Spleen (tissue), 11 donors: Measurements from ENCODE around the gene TECPR1. TPM values are rescaled to one million over a fixed set of nuclear protein-coding genes. Genes with fewer than 3 reads are reported as not detected.

Experiments
- DNase-seq: peaks from one replicate; pipeline ENCODE4 v3.0.0-alpha.2; 2020
- H3K27ac ChIP-seq, 8 donors: fragments of 200-600 bp; sonication (generic) in 7 of 8; 1 replicate in 4 of 8; 2 replicates in 4 of 8; pipeline versions ENCODE4 v1.5.0 to v1.8.0; 2016 to 2021; ENCODE audit warnings: inconsistent platforms in 4 of 8, mild to moderate bottlenecking in 4 of 8, moderate library complexity in 1 of 8
- H3K27me3 ChIP-seq, 7 donors: fragments of 200-600 bp; sonication (generic) in 6 of 7; replicated peaks in 1 of 7; 1 replicate in 4 of 7; 2 replicates in 3 of 7; pipeline versions ENCODE4 v1.5.0 to v1.8.0; 2016 to 2021; ENCODE audit warnings: inconsistent platforms in 3 of 7, mild to moderate bottlenecking in 1 of 7
- H3K36me3 ChIP-seq, 6 donors: fragments of 200-600 bp; sonication (generic) in 5 of 6; 1 replicate in 4 of 6; 2 replicates in 2 of 6; pipeline versions ENCODE4 v1.5.0 to v1.8.0; 2016 to 2021; ENCODE audit warnings: inconsistent platforms in 2 of 6
- H3K4me1 ChIP-seq, 6 donors: fragments of 200-600 bp; sonication (generic) in 5 of 6; 1 replicate in 3 of 6; 2 replicates in 3 of 6; pipeline versions ENCODE4 v1.5.0 to v1.8.0; 2016 to 2021; ENCODE audit warnings: inconsistent platforms in 3 of 6
- H3K4me3 ChIP-seq, 8 donors: fragments of 200-600 bp; sonication (generic) in 7 of 8; 1 replicate in 4 of 8; 2 replicates in 4 of 8; pipeline versions ENCODE4 v1.5.0 to v1.8.0; 2016 to 2021; ENCODE audit warnings: inconsistent platforms in 4 of 8, mild to moderate bottlenecking in 4 of 8, moderate library complexity in 2 of 8
- H3K9me3 ChIP-seq, 8 donors: fragments of 200-600 bp; sonication (generic) in 7 of 8; 1 replicate in 4 of 8; 2 replicates in 4 of 8; pipeline versions ENCODE4 v1.5.0 to v1.8.0; 2016 to 2021; ENCODE audit warnings: inconsistent platforms in 4 of 8
- POLR2A ChIP-seq, 3 donors: fragments of 450-650 bp; IDR thresholded peaks; one replicate each; pipeline ENCODE4 v1.5.1; 2017; ENCODE audit warnings: antibody characterized with exemption in 3 of 3, mild to moderate bottlenecking in 1 of 3
- POLR2AphosphoS5 ChIP-seq, 3 donors: sonication (generic); formaldehyde crosslinking; IDR thresholded peaks; one replicate each; pipeline ENCODE4 v1.5.1; 2017; ENCODE audit warnings: antibody characterized with exemption in 3 of 3
- WGBS, 5 donors: extraction: QIAGEN DNeasy Blood & Tissue Kit in 3 of 5; methylation state at CpG; one replicate each; pipeline versions ENCODE4 v1.1.5 to v1.1.7; 2013 to 2018; 5-methylcytosine and 5-hydroxymethylcytosine counted together
- intact Hi-C: fragments of 100-400 bp; cut with DNase I; formaldehyde crosslinking; loops from one replicate; pipeline ENCODE4 v1.15.0; 2023; ENCODE audit warnings: low total_unique reads
- polyA plus RNA-seq, 3 donors: library from polyadenylated mRNA; stranded (reverse); fragments of 200-250 nt; gene quantifications; one replicate each; pipeline ENCODE4 v1.2.1, GENCODE V29; 2013
- total RNA-seq, 7 donors: library from RNA; depleted of rRNA in 3 of 7; stranded (reverse); fragments of >200 nt in 3 of 7; fragmentation: NEBNext Ultra II Directional in 4 of 7; extraction: Animal tissue kit (Norgen Biotek cat#: 25700) in 4 of 7; gene quantifications; one replicate each; pipeline versions ENCODE4 v1.1.0 to v1.2.1, GENCODE V29; 2016 to 2021
- TF ChIP-seq, protein P1 (sequence below), 11 experiments: fragments of 200-600 bp in 7 of 11; fragments of 450-650 bp in 4 of 11; sonication (generic) in 4 of 11; IDR thresholded peaks in 8 of 11; conservative IDR thresholded peaks in 3 of 11; 1 replicate in 7 of 11; 2 replicates in 4 of 11; pipeline versions ENCODE4 v1.4.0 to v1.8.0; 2016 to 2021; ENCODE audit warnings: antibody characterized with exemption in 11 of 11, inconsistent platforms in 4 of 11, mild to moderate bottlenecking in 1 of 11
- donor health status: healthy with polysubstance abuse.
- donor health status: DM: no; HTN: no; CAD: no; lungs with moderate emphysema.
- donor health status: DM: no; HTN: no; CAD: no.
- donor health status: Bipolar disorder and iron deficiency.
- donor health status: healthy.
- donor health status: DM: no; HTN: no; CAD: no.
- donor health status: DM: yes; HTN: yes; CAD: no.

Gene TECPR1
- total and polyA plus RNA-seq, 10 donors = 8.4 to 86.4 (median 40.1) TPM

- 92 to 95% (median 92%) methylated on average over 9 of the region's 9 CpGs for WGBS, 5 donors
- no peaks in the 10 kb centered on the region for H3K9me3 ChIP-seq
- H3K27ac ChIP-seq = no peak overlapping the region
- no peak overlapping the region for H3K4me3 ChIP-seq
- H3K36me3 ChIP-seq = peaks cover 0 to 94% (median 69%) of the 10 kb centered on the region in 6 donors
- intact Hi-C loops = loop anchor here (10.0 kb wide), 1 partner anchor 214 kb away; no protein-coding TSS in a partner anchor
- TF ChIP-seq, protein P1, sequence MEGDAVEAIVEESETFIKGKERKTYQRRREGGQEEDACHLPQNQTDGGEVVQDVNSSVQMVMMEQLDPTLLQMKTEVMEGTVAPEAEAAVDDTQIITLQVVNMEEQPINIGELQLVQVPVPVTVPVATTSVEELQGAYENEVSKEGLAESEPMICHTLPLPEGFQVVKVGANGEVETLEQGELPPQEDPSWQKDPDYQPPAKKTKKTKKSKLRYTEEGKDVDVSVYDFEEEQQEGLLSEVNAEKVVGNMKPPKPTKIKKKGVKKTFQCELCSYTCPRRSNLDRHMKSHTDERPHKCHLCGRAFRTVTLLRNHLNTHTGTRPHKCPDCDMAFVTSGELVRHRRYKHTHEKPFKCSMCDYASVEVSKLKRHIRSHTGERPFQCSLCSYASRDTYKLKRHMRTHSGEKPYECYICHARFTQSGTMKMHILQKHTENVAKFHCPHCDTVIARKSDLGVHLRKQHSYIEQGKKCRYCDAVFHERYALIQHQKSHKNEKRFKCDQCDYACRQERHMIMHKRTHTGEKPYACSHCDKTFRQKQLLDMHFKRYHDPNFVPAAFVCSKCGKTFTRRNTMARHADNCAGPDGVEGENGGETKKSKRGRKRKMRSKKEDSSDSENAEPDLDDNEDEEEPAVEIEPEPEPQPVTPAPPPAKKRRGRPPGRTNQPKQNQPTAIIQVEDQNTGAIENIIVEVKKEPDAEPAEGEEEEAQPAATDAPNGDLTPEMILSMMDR (IDR thresholded peaks at IDR 0.05 in 8 of 11, conservative IDR thresholded peaks at IDR 0.05 in 3 of 11) = no peak
- no peak for TF ChIP-seq POLR2A (IDR thresholded peaks at IDR 0.05)
- H3K27me3 ChIP-seq = no peaks in the 10 kb centered on the region
- DNase-seq = no peak
- no peaks in the 10 kb centered on the region for H3K4me1 ChIP-seq
Observed at GRCh38 chr7:98238976-98239375, 13.1 kb downstream of the TECPR1 start.

DNA sequence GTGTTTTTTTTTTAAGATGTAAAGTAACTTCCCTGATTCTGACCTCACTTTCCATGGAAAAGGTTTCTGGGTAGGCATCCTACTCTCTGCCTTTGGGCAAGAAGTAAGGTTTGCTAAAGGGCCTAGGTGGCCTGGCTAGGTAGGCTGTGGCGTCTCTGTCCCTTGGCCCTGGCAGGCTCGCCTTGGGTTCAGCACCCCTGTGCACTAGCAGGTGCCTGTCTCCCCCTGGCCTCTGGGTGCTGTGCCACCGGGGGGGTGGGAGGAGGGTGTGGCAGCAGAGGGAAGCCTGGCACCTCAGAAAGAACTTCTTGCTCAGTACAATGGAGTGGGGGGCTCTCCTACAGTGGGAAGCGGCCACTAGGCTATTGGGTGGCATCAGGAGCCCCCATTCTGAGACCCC is 14.0 kb downstream of the TECPR1 start:
- WGBS, 5 donors = 97 to 100% (median 98%) methylated on average over 4 of the region's 4 CpGs
- H3K4me1 ChIP-seq = no peaks in the 10 kb centered on the region
- H3K27me3 ChIP-seq = no peaks in the 10 kb centered on the region
- intact Hi-C loops = loop anchor here (10.0 kb wide), 1 partner anchor 213 kb away; no protein-coding TSS in a partner anchor
- H3K4me3 ChIP-seq = no peak overlapping the region
- TF ChIP-seq POLR2A (IDR thresholded peaks at IDR 0.05) (no peak), POLR2AphosphoS5 (IDR thresholded peaks at IDR 0.05) (peak in 1 of 3 donors; percentile 28)
- TF ChIP-seq, protein P1 (IDR thresholded peaks at IDR 0.05 in 8 of 11, conservative IDR thresholded peaks at IDR 0.05 in 3 of 11) = no peak
- H3K9me3 ChIP-seq = no peaks in the 10 kb centered on the region
- no peak for DNase-seq
- peaks cover 0 to 94% (median 69%) of the 10 kb centered on the region in 6 donors for H3K36me3 ChIP-seq
- H3K27ac ChIP-seq = no peak overlapping the region

DNA sequence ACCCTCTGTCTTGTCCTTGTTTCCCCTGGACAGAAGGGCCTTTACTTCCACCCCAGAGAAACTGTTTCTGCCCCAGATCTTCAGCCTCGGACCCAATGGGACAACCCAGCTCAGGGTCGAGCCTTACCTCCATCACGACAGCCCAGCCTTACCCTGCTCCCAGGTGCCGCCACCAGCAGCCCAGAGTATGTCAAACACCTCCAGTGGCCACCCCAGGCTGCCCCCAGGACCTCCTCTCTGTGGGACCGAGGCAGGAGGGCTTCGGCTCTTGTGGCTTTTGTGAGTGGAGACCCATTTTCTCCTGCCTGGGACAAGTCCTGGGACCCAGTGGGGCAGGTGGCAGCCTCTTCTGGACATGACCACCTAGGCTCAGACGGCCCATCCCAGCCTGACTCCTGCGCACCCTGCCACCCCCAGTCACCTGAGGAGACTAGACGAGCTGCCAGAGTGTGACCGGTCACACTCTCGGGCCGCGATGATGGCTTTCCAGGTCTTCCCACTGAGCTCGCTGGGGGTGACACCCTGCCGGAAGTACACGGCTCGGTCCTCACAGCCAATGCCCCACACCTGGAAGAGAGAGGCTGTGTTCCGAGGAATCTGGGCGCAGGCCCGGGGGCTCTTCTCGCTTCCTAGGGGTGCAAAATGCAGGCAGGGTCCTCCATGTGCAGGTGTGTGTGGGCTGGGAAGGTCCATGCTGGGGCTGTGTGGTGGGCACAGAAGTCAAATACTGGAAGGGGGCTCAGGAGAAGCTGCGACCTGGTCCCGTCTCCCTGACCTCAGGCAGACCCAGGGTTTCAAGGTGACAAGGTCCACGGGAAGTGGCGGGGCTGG is 15.5 kb downstream of the TECPR1 start:
- WGBS, 5 donors = 91 to 96% (median 94%) methylated on average over 11 to 25 of the region's 25 CpGs
- H3K4me3 ChIP-seq = no peak overlapping the region
- H3K4me1 ChIP-seq = no peaks in the 10 kb centered on the region
- peaks cover 0 to 98% (median 78%) of the 10 kb centered on the region in 6 donors for H3K36me3 ChIP-seq
- H3K9me3 ChIP-seq = no peaks in the 10 kb centered on the region
- H3K27me3 ChIP-seq = no peaks in the 10 kb centered on the region
- DNase-seq = no peak
- intact Hi-C loops = loop anchor here (10.0 kb wide), 1 partner anchor 212 kb away; no protein-coding TSS in a partner anchor
- TF ChIP-seq, protein P1 (IDR thresholded peaks at IDR 0.05 in 8 of 11, conservative IDR thresholded peaks at IDR 0.05 in 3 of 11) = no peak
- TF ChIP-seq POLR2AphosphoS5 (IDR thresholded peaks at IDR 0.05) = no peak
- no peak for TF ChIP-seq POLR2A (IDR thresholded peaks at IDR 0.05)
- H3K27ac ChIP-seq = no peak overlapping the region

- peaks cover 0 to 98% (median 78%) of the 10 kb centered on the region in 6 donors for H3K36me3 ChIP-seq
- TF ChIP-seq, protein P1 (IDR thresholded peaks at IDR 0.05 in 8 of 11, conservative IDR thresholded peaks at IDR 0.05 in 3 of 11) = no peak
- peak in 1 of 3 donors; percentile 38 for TF ChIP-seq POLR2AphosphoS5 (IDR thresholded peaks at IDR 0.05)
- 90 to 96% (median 94%) methylated on average over 2 to 11 of the region's 11 CpGs for WGBS, 5 donors
Observed at GRCh38 chr7:98235901-98236300, 16.1 kb downstream of the TECPR1 start.

More at GRCh38 chr7:98235901-98236300, 16.1 kb downstream of the TECPR1 start:
- intact Hi-C loops = loop anchor here (10.0 kb wide), 1 partner anchor 211 kb away; no protein-coding TSS in a partner anchor
- Histone ChIP-seq H3K9me3 (no peaks in the 10 kb centered on the region), H3K4me1 (no peaks in the 10 kb centered on the region), H3K4me3 (no peak overlapping the region), H3K27me3 (no peaks in the 10 kb centered on the region), H3K27ac (no peak overlapping the region)
- DNase-seq = no peak
